HCEC 1CT (cell line): ENCODE measurements around the gene CLASP1.
"Not testable (repeated sequence)": the region's sequence is repeated elsewhere in the genome, so short reads cannot be mapped to it uniquely, and the experiment has no call there.

Source experiments
- DNase-seq: peaks from one replicate; pipeline ENCODE4 v3.0.0-alpha.2; 2017

CLASP1 gene

DNA sequence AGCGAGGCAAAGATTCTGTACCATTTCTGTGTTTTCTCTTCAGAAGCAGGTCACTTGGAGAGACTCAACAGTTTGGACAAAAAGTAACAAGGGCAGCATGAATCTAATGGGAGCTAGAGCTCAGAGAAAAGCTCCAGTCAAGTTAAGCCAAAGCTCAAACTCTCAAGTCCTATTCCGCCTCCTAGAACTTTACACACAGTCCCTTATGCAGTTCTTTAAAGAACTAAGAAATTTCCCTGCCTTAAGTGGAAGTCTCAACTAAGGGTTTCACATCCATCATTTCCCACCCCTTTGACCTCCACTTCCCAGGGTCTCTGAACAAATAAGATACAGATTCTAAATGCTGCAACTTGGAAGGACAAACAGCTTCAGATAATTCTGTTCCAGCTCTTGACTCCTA, 239.9 kb downstream of the CLASP1 start:
- no peak for DNase-seq

DNA sequence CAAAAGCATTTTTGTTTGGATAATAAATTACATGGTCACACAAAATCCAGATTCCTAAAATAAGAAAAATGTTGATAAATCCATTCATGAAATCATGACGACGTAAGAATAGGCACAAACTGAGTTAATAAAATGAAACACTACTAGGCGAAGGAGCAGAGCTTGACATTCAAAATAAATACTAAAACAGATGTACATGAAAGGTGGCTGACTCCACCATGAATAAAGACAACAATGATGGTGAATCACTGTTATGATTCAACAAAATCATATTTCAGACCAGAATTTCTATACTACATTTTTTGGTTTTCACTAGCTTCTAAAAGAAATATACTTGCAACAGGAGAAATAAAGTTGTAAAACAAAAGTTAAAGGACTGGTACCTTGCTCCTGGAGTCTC, 240.6 kb downstream of the CLASP1 start:
- peak; percentile 69 for DNase-seq

GRCh38 chr2:121405233-121405632, 244.0 kb downstream of the CLASP1 start:
- DNase-seq: no peak

DNA sequence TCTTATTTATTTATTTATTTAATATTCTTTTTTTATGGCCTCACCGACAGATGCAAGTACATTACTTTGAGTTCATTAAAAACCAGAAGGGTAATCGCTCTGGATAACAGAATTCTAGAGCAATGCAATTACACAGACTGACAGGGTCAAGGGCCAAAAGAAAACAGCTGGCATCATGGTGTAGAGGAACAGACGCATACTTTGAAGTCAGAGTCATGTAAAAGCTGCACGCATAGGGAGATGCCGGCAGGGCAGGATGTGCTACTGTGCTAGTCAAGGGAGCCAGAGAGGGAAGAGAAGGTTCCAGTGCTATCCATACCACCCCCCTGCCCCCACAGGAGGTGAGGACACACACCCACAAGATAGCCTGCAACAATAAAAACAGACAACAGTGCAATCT, 249.1 kb downstream of the CLASP1 start:
- peak; percentile 95 for DNase-seq

GRCh38 chr2:121398853-121399252, 250.4 kb downstream of the CLASP1 start:
- DNase-seq: no peak

DNA sequence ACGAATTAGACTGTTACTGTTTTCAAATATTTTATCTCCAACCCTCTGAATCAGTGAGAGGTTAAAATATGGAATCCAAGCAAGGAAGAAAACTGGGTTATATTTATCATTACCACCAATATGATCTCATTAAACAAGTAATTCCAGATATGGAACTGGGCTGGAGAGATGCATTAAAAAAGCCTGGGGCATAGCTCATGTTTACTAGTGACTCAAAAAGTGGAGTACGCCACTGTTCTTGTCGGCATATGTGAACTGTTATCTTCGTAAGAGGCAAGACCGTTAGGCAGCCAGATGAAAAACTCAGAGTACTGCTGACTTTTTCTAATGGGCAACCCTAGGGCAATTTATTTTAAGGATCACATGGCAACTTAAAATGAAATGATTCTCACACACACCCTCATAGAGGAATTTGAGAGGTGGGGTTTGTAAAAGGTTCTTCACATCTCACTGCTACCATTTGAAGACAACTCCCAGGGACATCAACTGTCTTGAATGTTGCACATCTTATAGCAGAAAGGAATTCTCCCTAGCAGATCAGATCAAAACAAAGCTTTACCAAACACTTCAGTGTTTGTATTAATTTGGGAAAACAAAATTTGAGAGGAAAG, 259.1 kb downstream of the CLASP1 start:
- DNase-seq: no peak

DNA sequence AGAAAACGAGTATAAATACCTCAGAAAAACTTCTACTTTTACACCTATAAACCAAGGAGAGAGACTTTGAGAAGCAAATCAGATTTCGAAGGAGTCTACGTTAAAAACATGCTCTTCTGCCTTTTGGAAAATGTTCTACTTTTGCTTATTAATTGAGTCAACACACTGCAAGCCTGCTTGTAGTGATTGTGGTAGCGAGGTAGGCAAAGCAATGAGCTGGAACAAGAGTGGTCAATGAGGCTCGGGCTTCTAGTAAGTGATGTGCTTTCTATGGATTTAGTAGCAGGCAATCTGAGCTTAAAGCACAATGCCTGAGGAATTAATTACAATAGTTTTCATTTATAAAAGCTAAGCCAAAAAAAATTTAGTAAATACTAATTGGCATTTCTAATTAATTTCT, 260.9 kb downstream of the CLASP1 start:
- no peak for DNase-seq

GRCh38 chr2:121387591-121388325, 261.5 kb downstream of the CLASP1 start:
- peak; percentile 38 for DNase-seq

GRCh38 chr2:121386707-121387106, 262.6 kb downstream of the CLASP1 start:
- peak; percentile 76 for DNase-seq

DNA sequence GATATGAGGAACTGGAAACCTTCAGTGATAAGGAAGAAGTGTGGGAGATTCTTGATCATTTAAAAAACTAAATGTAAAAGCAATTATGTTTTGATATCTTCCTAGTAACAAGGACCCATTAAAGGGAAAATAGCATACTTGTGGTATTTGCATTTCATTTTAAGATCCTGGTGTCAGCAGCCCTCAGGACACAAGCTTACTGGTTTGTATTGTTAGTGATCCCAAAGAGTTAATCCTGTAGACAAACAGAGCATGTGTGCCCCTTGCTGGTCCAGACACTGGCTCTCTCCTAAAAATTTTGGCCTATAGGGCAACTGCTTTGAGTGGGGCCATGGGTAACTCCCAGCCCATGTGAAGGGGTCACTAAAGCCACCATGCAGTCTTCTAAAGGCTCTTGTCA, 263.2 kb downstream of the CLASP1 start:
- DNase-seq: no peak

DNA sequence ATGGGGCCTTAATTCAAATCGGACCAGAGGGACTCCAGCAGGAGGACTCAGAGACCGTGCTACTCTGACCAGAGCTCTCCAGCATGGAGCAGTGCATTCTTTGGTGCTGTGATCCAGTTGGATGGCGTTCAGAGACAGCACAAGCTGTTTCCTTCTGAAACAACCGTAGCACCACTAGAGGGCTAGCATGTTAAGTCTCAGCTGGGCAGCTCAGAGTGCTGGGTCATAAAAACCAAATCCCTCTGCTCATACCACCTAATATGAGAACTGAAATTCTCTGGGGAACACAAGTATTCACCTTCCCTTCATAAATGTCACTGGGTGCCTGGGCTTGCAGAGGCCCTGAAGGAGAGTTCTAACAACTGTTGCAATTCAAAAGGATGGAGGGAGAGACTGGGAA, 266.5 kb downstream of the CLASP1 start:
- no peak for DNase-seq

GRCh38 chr2:121377646-121378045, 271.6 kb downstream of the CLASP1 start:
- DNase-seq: no peak

- DNase-seq: no peak
These were observed 272.6 kb downstream of the CLASP1 start for GRCh38 chr2:121376535-121377250.

DNA sequence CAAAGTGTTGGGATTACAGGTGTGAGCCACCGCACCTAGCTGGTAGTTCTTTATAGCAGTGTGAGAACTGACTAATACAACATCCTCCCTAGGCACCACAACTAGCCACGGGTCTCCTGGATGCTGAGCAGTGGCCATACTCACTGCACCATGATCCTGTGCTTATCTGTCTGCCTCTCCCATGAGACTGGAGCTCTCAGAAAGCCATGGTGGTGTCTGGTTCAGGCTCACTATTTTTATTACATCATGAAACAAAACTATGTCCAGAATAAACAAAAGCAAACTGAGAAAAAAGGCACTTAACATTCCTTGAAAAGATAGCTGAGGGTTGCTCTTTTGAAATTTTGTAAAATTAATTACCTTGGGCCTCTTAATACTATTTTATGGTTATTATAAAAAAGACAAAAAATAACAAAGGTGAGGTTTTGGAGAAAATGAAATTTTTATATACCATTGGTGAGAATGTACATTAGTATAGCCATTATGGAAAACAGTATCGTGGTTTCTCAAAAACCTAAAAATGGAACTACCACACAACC, 273.6 kb downstream of the CLASP1 start:
- no peak for DNase-seq

- not testable (repeated sequence) for DNase-seq
These were observed 274.7 kb downstream of the CLASP1 start for GRCh38 chr2:121374412-121375075.

- DNase-seq: no peak
These were observed 276.4 kb downstream of the CLASP1 start for GRCh38 chr2:121372721-121373353.

DNA sequence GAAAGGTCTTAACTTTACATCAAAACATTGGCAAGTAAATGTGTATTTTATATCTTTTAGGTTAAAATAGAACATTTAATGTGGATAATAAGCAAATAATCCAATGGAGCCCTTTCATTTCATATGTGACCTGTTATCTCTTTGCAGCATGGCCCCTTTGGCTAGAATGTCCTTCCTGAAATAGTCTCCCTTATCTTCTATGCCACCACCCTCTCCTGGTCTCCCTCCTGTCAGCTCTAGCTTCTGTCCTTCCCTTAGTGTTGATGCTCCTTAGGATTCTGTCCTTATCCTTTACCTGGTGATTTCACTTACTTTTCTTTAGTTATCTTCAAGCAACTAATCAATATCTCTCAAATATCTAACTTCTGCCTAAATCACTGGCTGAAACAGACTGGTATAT, 277.2 kb downstream of the CLASP1 start:
- no peak for DNase-seq

DNA sequence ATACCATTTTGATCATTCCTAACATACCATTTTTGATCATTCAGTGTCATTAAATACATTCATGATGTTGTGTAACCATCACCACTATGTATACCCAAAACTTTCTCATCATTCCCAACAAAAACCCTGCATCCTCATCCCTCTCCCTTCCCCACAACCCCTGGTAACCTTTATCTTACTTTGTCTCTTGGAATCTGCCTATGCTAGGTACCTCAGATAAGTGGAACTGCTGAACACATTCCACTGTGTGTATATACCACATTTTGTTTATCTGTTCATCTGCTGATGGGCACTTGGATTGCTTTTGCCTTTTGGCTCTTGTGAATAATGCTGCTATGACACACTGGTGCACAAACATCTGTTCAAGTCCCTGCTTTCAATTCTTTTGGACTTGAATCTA, 280.4 kb downstream of the CLASP1 start:
- peak; percentile 42 for DNase-seq

GRCh38 chr2:121368155-121368554, 281.1 kb downstream of the CLASP1 start:
- DNase-seq: no peak

DNA sequence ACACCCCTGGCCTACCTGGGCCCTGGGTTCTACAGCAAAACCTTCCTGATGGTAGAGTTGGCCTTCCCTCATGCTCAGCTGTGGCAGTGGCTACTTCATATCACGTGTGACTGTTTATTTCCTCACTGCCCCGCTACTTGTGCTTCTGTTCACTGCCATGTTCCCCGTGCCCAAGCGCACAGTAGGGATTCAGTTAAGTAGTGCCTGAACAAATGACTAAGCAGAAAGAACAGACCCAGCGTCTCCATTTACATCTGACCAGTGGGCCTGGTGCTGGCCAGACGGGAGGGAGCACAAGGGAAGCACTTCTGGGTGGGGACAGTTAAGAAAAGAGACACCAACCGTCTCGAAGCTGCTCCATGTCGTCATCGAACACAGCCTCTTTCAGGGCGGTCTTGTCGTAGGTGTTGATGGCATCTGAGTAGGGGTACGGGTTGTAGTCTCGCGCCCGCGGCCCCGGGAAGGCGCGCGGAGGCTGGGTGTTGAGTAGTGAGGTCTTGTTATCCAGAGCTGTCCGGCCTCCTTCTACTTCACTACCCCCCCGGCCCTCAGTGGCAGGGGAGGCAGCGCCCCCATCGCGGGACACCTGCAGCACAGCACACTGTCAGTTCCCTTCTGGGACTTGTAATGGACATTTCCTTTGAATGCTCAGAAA, 281.9 kb downstream of the CLASP1 start:
- DNase-seq: no peak

DNA sequence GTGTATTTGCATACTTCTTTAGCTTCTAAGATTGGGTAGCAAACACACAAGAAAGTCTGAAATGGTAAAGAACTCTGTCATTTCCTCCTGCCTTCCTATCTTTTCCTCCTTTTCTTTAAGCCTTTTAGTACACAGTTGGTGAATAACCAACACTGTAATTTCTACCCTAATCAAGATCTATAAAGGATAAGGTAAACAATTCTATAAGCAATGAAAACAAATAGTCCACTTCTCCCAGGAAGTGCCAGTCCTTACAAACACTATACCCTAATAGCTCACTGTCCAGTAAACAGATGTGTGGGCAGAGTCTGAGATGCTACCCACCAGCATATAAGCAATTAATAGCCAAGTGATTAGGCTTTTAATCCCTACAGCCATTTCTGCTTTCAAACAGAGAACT, 283.2 kb downstream of the CLASP1 start:
- DNase-seq: no peak

DNA sequence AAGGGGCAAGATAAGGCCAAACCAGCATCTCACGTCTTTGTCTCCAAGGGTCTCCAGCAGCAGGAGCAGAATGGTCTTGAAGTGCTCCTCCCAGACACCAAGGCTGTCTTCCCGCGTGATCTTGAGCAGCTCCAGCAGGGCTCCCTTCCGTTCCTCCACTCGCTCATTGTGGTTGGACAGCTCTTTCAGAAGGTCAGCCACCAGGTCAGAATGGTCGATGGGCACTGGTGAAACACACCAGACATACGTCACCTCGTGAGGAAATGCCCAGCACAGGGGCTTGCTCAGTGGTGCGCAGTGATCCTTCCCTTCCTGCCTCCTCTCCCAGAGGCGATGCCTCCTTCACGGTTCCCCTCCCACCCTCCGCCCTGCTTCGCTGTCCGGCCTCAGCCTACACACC, 284.2 kb downstream of the CLASP1 start:
- DNase-seq: no peak
